Measurements from ENCODE around the gene COLEC12. TPM values are rescaled to one million over a fixed set of nuclear protein-coding genes. Genes with fewer than 3 reads are reported as not detected.
"Not testable (repeated sequence)": the region's sequence is repeated elsewhere in the genome, so short reads cannot be mapped to it uniquely, and the experiment has no call there.

The COLEC12 gene
- total RNA-seq, 5 donors from 2014 or later (not counting 1 experiment from before 2014, with no cell fraction given) = 0.07 to 0.32 TPM; not detected in 3

- POLR2A ChIA-PET = no interaction called here
- CTCF ChIA-PET = interaction anchor here in 1 of 2 donors (0.6 kb wide), 1 partner anchor 26 kb away, joined by 3 read pairs; no protein-coding TSS in a partner anchor
These were observed 92.1 kb downstream of the COLEC12 start for GRCh38 chr18:408367-408766.

DNA sequence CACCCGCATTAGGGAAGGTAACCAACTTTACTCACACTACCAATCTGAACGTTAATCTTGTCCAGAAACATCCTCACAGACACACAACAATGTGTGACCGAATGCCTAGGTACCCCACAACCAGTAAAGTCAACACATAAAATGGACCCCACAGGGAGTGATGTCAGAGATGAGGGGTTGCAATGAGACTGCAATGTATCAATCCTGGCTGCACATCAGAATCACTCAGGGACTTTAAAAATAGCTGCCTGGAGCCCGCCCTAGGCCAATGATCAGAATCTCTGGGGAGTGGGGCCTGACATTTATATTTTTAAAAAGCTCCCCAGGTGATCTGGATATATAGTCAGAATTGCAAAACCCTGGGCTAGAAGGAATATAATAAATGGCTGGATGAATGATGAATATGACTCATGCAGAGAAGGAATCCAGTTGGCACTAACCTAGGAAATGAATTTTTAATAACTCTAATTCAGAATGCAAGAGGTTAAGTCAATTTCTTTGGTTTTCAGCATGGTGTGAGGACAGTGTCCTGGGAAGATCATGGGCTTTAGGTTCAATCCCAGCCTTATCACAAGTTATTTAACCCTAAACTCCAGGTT lies 92.8 kb downstream of the COLEC12 start:
- CTCF ChIA-PET = no interaction called here

More at GRCh38 chr18:408367-408766, 92.1 kb downstream of the COLEC12 start:
- Histone ChIP-seq H3K36me3 (ENCODE audit: control insufficient read depth in 2 of 2, extremely low read depth in 1 of 2, insufficient read depth in 1 of 2, low read length in 1 of 2) (no peaks in the 10 kb centered on the region), H3K4me3 (ENCODE audit: control insufficient read depth in 1 of 2, extremely low read depth in 1 of 2, low read length in 1 of 2) (no peak overlapping the region), H3K4me1 (ENCODE audit: control insufficient read depth in 1 of 2, extremely low read depth in 1 of 2, insufficient read depth in 2 of 2, low read length in 2 of 2) (no peaks in the 10 kb centered on the region), H3K9me3 (no peaks in the 10 kb centered on the region), H3K27ac (ENCODE audit: low read length) (no peak overlapping the region), H3K27me3 (replicated peaks in 1 of 2; ENCODE audit: control insufficient read depth in 2 of 2, extremely low read depth in 1 of 2, insufficient read depth in 2 of 2, low read length in 1 of 2) (peaks cover 0 to 10% of the 10 kb centered on the region in 2 experiments)
- Mint-ChIP-seq H3K27me3 (peaks cover 7 to 20% of the 10 kb centered on the region in 2 donors), H3K4me1 (no peaks in the 10 kb centered on the region), H3K9me3 (peaks cover 12 to 27% (median 16%) of the 10 kb centered on the region in 3 donors), H3K27ac (no peak overlapping the region), H3K4me3 (no peak overlapping the region), H3K36me3 (no peaks in the 10 kb centered on the region)
- no peak for DNase-seq
- ATAC-seq (replicated peaks in 1 of 4) = no peak
- no CpG with 5 or more reads among the region's 1 CpG for WGBS (ENCODE audit: insufficient coverage)

DNA sequence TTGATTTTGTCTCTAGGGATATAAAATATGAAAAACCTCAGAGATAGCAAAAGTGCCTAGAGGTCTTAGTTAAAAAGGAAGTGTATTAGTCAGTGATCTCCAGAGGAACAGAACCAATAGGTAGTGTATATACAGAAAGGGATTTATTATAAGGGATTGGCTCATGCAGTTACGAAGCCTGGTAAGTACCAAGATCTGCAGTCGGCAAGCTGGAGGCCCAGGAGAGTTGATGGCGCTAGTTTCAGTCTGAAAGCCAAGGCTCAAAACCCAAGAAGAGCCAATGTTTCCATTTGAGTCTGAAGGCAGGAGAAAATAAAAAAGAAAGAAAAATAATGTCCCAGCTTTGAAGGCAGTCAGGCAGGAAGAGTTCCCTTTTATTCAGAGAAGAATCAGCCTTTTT lies 93.3 kb downstream of the COLEC12 start:
- CTCF ChIA-PET = no interaction called here
- H3K27ac ChIP-seq (ENCODE audit: low read length) = no peak overlapping the region
- Mint-ChIP-seq H3K36me3 (no peaks in the 10 kb centered on the region), H3K27ac (no peak overlapping the region), H3K9me3 (peaks cover 9 to 27% (median 16%) of the 10 kb centered on the region in 3 donors), H3K27me3 (peaks cover 7 to 20% of the 10 kb centered on the region in 2 donors), H3K4me1 (no peaks in the 10 kb centered on the region), H3K4me3 (no peak overlapping the region)
- POLR2A ChIA-PET = no interaction called here
- no peaks in the 10 kb centered on the region for H3K9me3 ChIP-seq
- H3K36me3 ChIP-seq (ENCODE audit: control insufficient read depth in 2 of 2, extremely low read depth in 1 of 2, insufficient read depth in 1 of 2, low read length in 1 of 2) = no peaks in the 10 kb centered on the region
- H3K4me1 ChIP-seq (ENCODE audit: control insufficient read depth in 1 of 2, extremely low read depth in 1 of 2, insufficient read depth in 2 of 2, low read length in 2 of 2) = no peaks in the 10 kb centered on the region
- DNase-seq (no peak), ATAC-seq (replicated peaks in 1 of 4) (no peak)
- H3K27me3 ChIP-seq (replicated peaks in 1 of 2; ENCODE audit: control insufficient read depth in 2 of 2, extremely low read depth in 1 of 2, insufficient read depth in 2 of 2, low read length in 1 of 2) = peaks cover 0 to 13% of the 10 kb centered on the region in 2 experiments
- H3K4me3 ChIP-seq (ENCODE audit: control insufficient read depth in 1 of 2, extremely low read depth in 1 of 2, low read length in 1 of 2) = no peak overlapping the region
- WGBS (ENCODE audit: insufficient coverage) = 100% methylated on average over 3 of the region's 3 CpGs

More for the DNA sequence above, 92.8 kb downstream of the COLEC12 start:
- H3K27me3 Mint-ChIP-seq = peaks cover 7 to 20% of the 10 kb centered on the region in 2 donors
- H3K36me3 ChIP-seq (ENCODE audit: control insufficient read depth in 2 of 2, extremely low read depth in 1 of 2, insufficient read depth in 1 of 2, low read length in 1 of 2) = no peaks in the 10 kb centered on the region
- POLR2A ChIA-PET = no interaction called here
- H3K9me3 ChIP-seq = no peaks in the 10 kb centered on the region
- no peaks in the 10 kb centered on the region for H3K4me1 Mint-ChIP-seq
- no peak for ATAC-seq (replicated peaks in 1 of 4)
- no peak overlapping the region for H3K4me3 Mint-ChIP-seq
- no peak overlapping the region for H3K27ac Mint-ChIP-seq
- no peaks in the 10 kb centered on the region for H3K36me3 Mint-ChIP-seq
- H3K4me3 ChIP-seq (ENCODE audit: control insufficient read depth in 1 of 2, extremely low read depth in 1 of 2, low read length in 1 of 2) = no peak overlapping the region
- H3K9me3 Mint-ChIP-seq = peaks cover 9 to 27% (median 16%) of the 10 kb centered on the region in 3 donors
- H3K27ac ChIP-seq (ENCODE audit: low read length) = no peak overlapping the region
- no peak for DNase-seq
- 100% methylated on average over 1 of the region's 4 CpGs for WGBS (ENCODE audit: insufficient coverage)
- peaks cover 0 to 10% of the 10 kb centered on the region in 2 experiments for H3K27me3 ChIP-seq (replicated peaks in 1 of 2; ENCODE audit: control insufficient read depth in 2 of 2, extremely low read depth in 1 of 2, insufficient read depth in 2 of 2, low read length in 1 of 2)
- H3K4me1 ChIP-seq (ENCODE audit: control insufficient read depth in 1 of 2, extremely low read depth in 1 of 2, insufficient read depth in 2 of 2, low read length in 2 of 2) = no peaks in the 10 kb centered on the region

DNA sequence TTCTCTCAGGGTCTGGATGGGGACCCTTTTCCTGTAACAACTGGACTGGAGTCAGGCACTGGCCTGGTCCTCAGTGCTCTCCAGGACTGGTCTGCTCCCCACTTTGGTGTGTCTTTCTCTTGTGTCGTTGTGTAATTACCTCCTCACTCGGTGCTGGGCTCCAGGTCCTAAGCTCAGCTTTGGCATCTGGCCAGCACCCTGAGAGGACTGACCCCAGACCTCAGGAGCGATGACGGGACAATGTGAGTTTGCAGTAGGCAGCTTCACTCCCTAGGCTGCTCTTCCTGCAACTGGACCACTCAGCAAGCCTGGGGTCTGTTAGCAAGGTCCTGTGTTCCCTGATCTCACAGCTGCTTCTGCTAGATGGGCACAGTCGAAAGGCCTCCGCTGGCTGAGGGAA lies 93.8 kb downstream of the COLEC12 start:
- Histone ChIP-seq H3K36me3 (ENCODE audit: control insufficient read depth in 2 of 2, extremely low read depth in 1 of 2, insufficient read depth in 1 of 2, low read length in 1 of 2) (no peaks in the 10 kb centered on the region), H3K27ac (ENCODE audit: low read length) (no peak overlapping the region), H3K9me3 (no peaks in the 10 kb centered on the region), H3K4me1 (ENCODE audit: control insufficient read depth in 1 of 2, extremely low read depth in 1 of 2, insufficient read depth in 2 of 2, low read length in 2 of 2) (no peaks in the 10 kb centered on the region), H3K4me3 (ENCODE audit: control insufficient read depth in 1 of 2, extremely low read depth in 1 of 2, low read length in 1 of 2) (no peak overlapping the region), H3K27me3 (replicated peaks in 1 of 2; ENCODE audit: control insufficient read depth in 2 of 2, extremely low read depth in 1 of 2, insufficient read depth in 2 of 2, low read length in 1 of 2) (peaks cover 0 to 15% of the 10 kb centered on the region in 2 experiments)
- H3K4me3 Mint-ChIP-seq = no peak overlapping the region
- H3K9me3 Mint-ChIP-seq = peaks cover 9 to 24% (median 11%) of the 10 kb centered on the region in 3 donors
- WGBS (ENCODE audit: insufficient coverage) = 96% methylated on average over 6 of the region's 6 CpGs
- no peaks in the 10 kb centered on the region for H3K4me1 Mint-ChIP-seq
- no peaks in the 10 kb centered on the region for H3K36me3 Mint-ChIP-seq
- CTCF ChIA-PET = no interaction called here
- ATAC-seq (replicated peaks in 1 of 4) = no peak
- peaks cover 10 to 17% of the 10 kb centered on the region in 2 donors for H3K27me3 Mint-ChIP-seq
- POLR2A ChIA-PET = no interaction called here
- no peak for DNase-seq
- no peak overlapping the region for H3K27ac Mint-ChIP-seq

GRCh38 chr18:405006-405405 lies 95.5 kb downstream of the COLEC12 start:
- H3K4me1 Mint-ChIP-seq; H3K27me3 ChIP-seq (replicated peaks in 1 of 2; ENCODE audit: control insufficient read depth in 2 of 2, extremely low read depth in 1 of 2, insufficient read depth in 2 of 2, low read length in 1 of 2); H3K27ac Mint-ChIP-seq; DNase-seq; ATAC-seq (replicated peaks in 1 of 4); H3K4me3 ChIP-seq (ENCODE audit: control insufficient read depth in 1 of 2, extremely low read depth in 1 of 2, low read length in 1 of 2); H3K36me3 ChIP-seq (ENCODE audit: control insufficient read depth in 2 of 2, extremely low read depth in 1 of 2, insufficient read depth in 1 of 2, low read length in 1 of 2); CTCF ChIA-PET; POLR2A ChIA-PET; H3K36me3 Mint-ChIP-seq; H3K4me1 ChIP-seq (ENCODE audit: control insufficient read depth in 1 of 2, extremely low read depth in 1 of 2, insufficient read depth in 2 of 2, low read length in 2 of 2); H3K4me3 Mint-ChIP-seq; H3K27ac ChIP-seq (ENCODE audit: low read length); H3K9me3 ChIP-seq: not testable (repeated sequence)
- Mint-ChIP-seq H3K27me3 (peaks cover 12 to 16% of the 10 kb centered on the region in 2 donors), H3K9me3 (peaks cover 9 to 23% (median 9%) of the 10 kb centered on the region in 3 donors)
- no CpG with 5 or more reads among the region's 4 CpGs for WGBS (ENCODE audit: insufficient coverage)

GRCh38 chr18:404061-404636 lies 96.4 kb downstream of the COLEC12 start:
- Mint-ChIP-seq H3K4me3 (no peak overlapping the region), H3K4me1 (no peaks in the 10 kb centered on the region)

More at GRCh38 chr18:404061-404636, 96.4 kb downstream of the COLEC12 start:
- H3K4me1 ChIP-seq (ENCODE audit: control insufficient read depth in 1 of 2, extremely low read depth in 1 of 2, insufficient read depth in 2 of 2, low read length in 2 of 2) = no peaks in the 10 kb centered on the region
- H3K9me3 ChIP-seq = no peaks in the 10 kb centered on the region
- Mint-ChIP-seq H3K36me3 (no peaks in the 10 kb centered on the region), H3K27ac (no peak overlapping the region), H3K9me3 (peaks cover 9 to 23% (median 9%) of the 10 kb centered on the region in 3 donors), H3K27me3 (peaks cover 12 to 17% of the 10 kb centered on the region in 2 donors)
- no peak overlapping the region for H3K27ac ChIP-seq (ENCODE audit: low read length)
- peaks cover 0 to 9% of the 10 kb centered on the region in 2 experiments for H3K27me3 ChIP-seq (replicated peaks in 1 of 2; ENCODE audit: control insufficient read depth in 2 of 2, extremely low read depth in 1 of 2, insufficient read depth in 2 of 2, low read length in 1 of 2)
- ChIA-PET POLR2A (no interaction called here), CTCF (no interaction called here)
- WGBS (ENCODE audit: insufficient coverage) = 100% methylated on average over 1 of the region's 8 CpGs
- DNase-seq (no peak), ATAC-seq (replicated peaks in 1 of 4) (no peak)
- H3K36me3 ChIP-seq (ENCODE audit: control insufficient read depth in 2 of 2, extremely low read depth in 1 of 2, insufficient read depth in 1 of 2, low read length in 1 of 2) = no peaks in the 10 kb centered on the region
- no peak overlapping the region for H3K4me3 ChIP-seq (ENCODE audit: control insufficient read depth in 1 of 2, extremely low read depth in 1 of 2, low read length in 1 of 2)
